ENCODE results near the gene C16orf89.

GRCh38 chr16:5062790-5063765 is 2.7 kb downstream of the C16orf89 start:
- TF ChIP-seq REST (IDR thresholded peaks at IDR 0.05; ENCODE audit: insufficient replicate concordance, low read depth) (no peak), CTCF (IDR thresholded peaks at IDR 0.05; ENCODE audit: insufficient read depth, low read length) (no peak)
